K562 (cell line): ENCODE results near the gene ULK1. TPM values are rescaled to one million over a fixed set of nuclear protein-coding genes. Genes with fewer than 3 reads are reported as not detected.
"Not testable (repeated sequence)": the region's sequence is repeated elsewhere in the genome, so short reads cannot be mapped to it uniquely, and the experiment has no call there.

Experiments used
- ATAC-seq: fragments of 200-7000 bp; cut with Tn5 transposase; 3 replicates; pipeline ENCODE4 v1.9.1; 2020; ENCODE audit warnings: moderate library complexity
- BruUV-seq: library from RNA; stranded (reverse); fragments of 400-500 nt; replicated peaks from 2 replicates; lab custom pipeline; 2021; lab: Mats Ljungman, UMichigan
- CTCF ChIA-PET: fragments of 300-600 bp; formaldehyde crosslinking; extraction: SDS; loops from one replicate; lab custom pipeline; 2021; ENCODE audit warnings: low intra/inter-chr PET ratio; lab: Yijun Ruan, JAX
- POLR2A ChIA-PET: fragments of 300-600, 350-650 bp; sonication (Branson Sonifier 250); formaldehyde crosslinking; extraction: SDS; loops from one replicate; lab custom pipeline; 2021; ENCODE audit warnings: antibody characterized with exemption, inconsistent platforms; lab: Yijun Ruan, JAX
- DNase-seq, 4 experiments: peaks; one replicate each; pipeline versions ENCODE4 v3.0.0 to v3.0.0-alpha.2; 2011 to 2018; ENCODE audit warnings: low spot score in 3 of 4, mixed read lengths in 3 of 4; ENCODE audit errors: extremely low read depth in 1 of 4
- FAIRE-seq: peaks from 2 replicates; lab custom pipeline; 2011; peaks lifted over from hg19 to GRCh38; lab: Jason Lieb, UNC
- H2AFZ ChIP-seq: 2 replicates; pipeline ENCODE4 v1.6.0; 2011; ENCODE audit warnings: low read depth, low read length, control low read depth, inconsistent platforms
- H3K27ac ChIP-seq: fragments of 200-600 bp; 3 replicates; pipeline ENCODE4 v1.8.0; 2011; ENCODE audit warnings: low read depth, mild to moderate bottlenecking, control low read depth, inconsistent platforms, low read length, moderate library complexity, mixed read lengths; ENCODE audit errors: extremely low read depth
- H3K27me3 ChIP-seq, 2 experiments: fragments of 300-600 bp in 1 of 2; 2 replicates in 1 of 2; 3 replicates in 1 of 2; pipeline versions ENCODE4 v1.6.0 to v1.8.0; 2011; ENCODE audit warnings: inconsistent platforms in 2 of 2, low read length in 2 of 2, mild to moderate bottlenecking in 1 of 2, mixed read lengths in 1 of 2, moderate library complexity in 1 of 2; ENCODE audit not compliant: control insufficient read depth in 2 of 2, insufficient read depth in 2 of 2
- H3K36me3 ChIP-seq: fragments of 300-600 bp; 3 replicates; pipeline ENCODE4 v1.8.0; 2011; ENCODE audit warnings: mild to moderate bottlenecking, low read length, inconsistent platforms; ENCODE audit not compliant: control insufficient read depth, insufficient read depth
- H3K4me1 ChIP-seq, 2 experiments: fragments of 200-600 bp in 1 of 2; replicated peaks in 1 of 2; 2 replicates in 1 of 2; 3 replicates in 1 of 2; pipeline versions ENCODE4 v1.5.1 to v1.8.0; 2011; ENCODE audit warnings: inconsistent platforms in 2 of 2, low read length in 2 of 2, mild to moderate bottlenecking in 1 of 2, mixed read lengths in 1 of 2, moderate library complexity in 1 of 2; ENCODE audit not compliant: control insufficient read depth in 2 of 2, insufficient read depth in 2 of 2
- H3K4me2 ChIP-seq: 2 replicates; pipeline ENCODE4 v1.6.1; 2011; ENCODE audit warnings: low read length, control low read depth, inconsistent platforms, mixed read lengths; ENCODE audit not compliant: insufficient read depth
- H3K4me3 ChIP-seq: fragments of 200-600 bp; sonication (generic), shearing (Covaris generic); 2 replicates; pipeline ENCODE4 v1.5.1; 2016; ENCODE audit warnings: control low read depth, inconsistent platforms
- H3K79me2 ChIP-seq: fragments of 200-600 bp; 3 replicates; pipeline ENCODE4 v1.8.0; 2011; ENCODE audit warnings: low read length, inconsistent platforms; ENCODE audit not compliant: control insufficient read depth, insufficient read depth
- H3K9ac ChIP-seq, 2 experiments: 2 replicates each; pipeline versions ENCODE4 v1.6.0 to v1.6.1; 2011; ENCODE audit warnings: low read depth in 2 of 2, low read length in 2 of 2, control low read depth in 1 of 2, inconsistent platforms in 1 of 2, mild to moderate bottlenecking in 1 of 2, mixed read lengths in 1 of 2; ENCODE audit not compliant: insufficient read depth in 1 of 2
- H3K9me1 ChIP-seq: one replicate; pipeline ENCODE4 v1.6.0; 2011; ENCODE audit warnings: inconsistent platforms, mild to moderate bottlenecking, low read length, moderate library complexity; ENCODE audit not compliant: control insufficient read depth, insufficient read depth
- H3K9me3 ChIP-seq: replicated peaks from 2 replicates; pipeline ENCODE4 v1.5.1; 2011; ENCODE audit warnings: low read depth, low read length, inconsistent platforms; ENCODE audit not compliant: control insufficient read depth, insufficient read depth
- H4K20me1 ChIP-seq: replicated peaks from 2 replicates; pipeline ENCODE4 v1.6.1; 2011; ENCODE audit warnings: low read length, inconsistent platforms, mixed read lengths; ENCODE audit not compliant: control insufficient read depth, insufficient read depth
- CBFA2T2 ChIP-seq: fragments of 450-650 bp; conservative IDR thresholded peaks from 2 replicates; pipeline ENCODE4 v1.6.1; 2017; ENCODE audit warnings: mild to moderate bottlenecking
- TAL1 ChIP-seq: fragments of 450-650 bp; IDR thresholded peaks from 2 replicates; pipeline ENCODE4 v1.6.1; 2016; ENCODE audit warnings: mild to moderate bottlenecking
- WGBS: fragments of 100-300 bp; shearing (Covaris generic); methylation state at CpG from one replicate; pipeline ENCODE4 v1.1.6; 2016; ENCODE audit warnings: low coverage, mixed read lengths; ENCODE audit not compliant: insufficient coverage; ENCODE audit errors: missing lambda C conversion rate; 5-methylcytosine and 5-hydroxymethylcytosine counted together
- in situ Hi-C: fragments of 300-500 bp; cut with MboI; formaldehyde crosslinking; loops from 4 replicates; pipeline ENCODE4 v1.15.0; 2018; ENCODE audit warnings: inconsistent platforms, mixed read lengths
- intact Hi-C: fragments of 100-400 bp; cut with micrococcal nuclease; formaldehyde crosslinking; loops from 2 replicates; pipeline ENCODE4 v1.14.2; 2022
- polyA plus RNA-seq, 8 experiments: library from polyadenylated mRNA; depleted of rRNA in 4 of 8; stranded (reverse) in 5 of 8; unstranded in 3 of 8; fragments of >200 nt; fragmentation: Nextera tagmentation in 2 of 8; fragmentation: Illumina TruSeq in 1 of 8; extraction: Ambion mirVana in 2 of 8; extraction: Trizol in 1 of 8; gene quantifications; 2 replicates each; pipeline versions ENCODE4 v1.2.1 to v1.2.3, GENCODE V29; 2011 to 2014; ENCODE audit warnings: inconsistent platforms in 1 of 8, missing spikeins in 1 of 8
- total RNA-seq, 7 experiments: library from RNA; depleted of rRNA in 6 of 7; stranded (reverse); fragments of >200 nt in 6 of 7; fragmentation: Illumina TruSeq in 2 of 7; extraction: Trizol in 2 of 7; gene quantifications; 2 replicates each; pipeline versions ENCODE4 v1.2.1 to v1.2.3, GENCODE V29; 2011 to 2021; ENCODE audit warnings: low replicate concordance in 1 of 7
- TF ChIP-seq, protein P1 (sequence below), 2 experiments: IDR thresholded peaks in 1 of 2; conservative IDR thresholded peaks in 1 of 2; 2 replicates each; pipeline ENCODE4 v1.6.1; 2016; ENCODE audit warnings: low read depth in 2 of 2, mild to moderate bottlenecking in 1 of 2, missing compliant biosample characterization in 1 of 2, missing genetic modification characterization in 1 of 2, moderate library complexity in 1 of 2

The ULK1 gene
- total and polyA plus RNA-seq, 9 of the 15 experiments (the other 6 are each of a cell fraction or from before 2014, with no cell fraction given), result 0.15 to 29.4 (median 2.5) TPM

DNA sequence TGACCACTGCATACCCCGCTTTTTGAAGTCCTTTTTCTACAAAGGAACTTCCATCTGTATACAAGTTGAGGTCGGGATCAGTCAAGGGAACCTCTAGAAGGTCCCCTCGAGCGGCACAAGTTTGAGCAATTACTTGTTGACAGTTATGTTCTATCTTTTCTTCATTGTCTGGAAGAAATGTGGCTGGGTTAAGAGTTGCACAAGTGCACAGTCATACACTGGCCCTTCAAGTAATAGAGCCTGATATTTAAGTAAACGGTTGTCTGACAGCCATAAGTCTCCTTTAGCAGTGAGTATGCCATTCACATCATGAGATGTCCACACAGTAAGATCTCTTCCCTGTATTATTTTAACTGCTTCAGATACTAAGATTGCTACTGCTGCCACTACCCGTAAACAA lies 19.4 kb upstream of the ULK1 start:
- H4K20me1 ChIP-seq, H3K9ac ChIP-seq, DNase-seq, POLR2A ChIA-PET, BruUV-seq, ATAC-seq, H3K9me1 ChIP-seq, in situ Hi-C loops, H3K9me3 ChIP-seq, H3K27ac ChIP-seq, H3K4me3 ChIP-seq, intact Hi-C loops, FAIRE-seq, H3K79me2 ChIP-seq, H3K4me2 ChIP-seq, CTCF ChIA-PET, H3K36me3 ChIP-seq, H3K4me1 ChIP-seq, H3K27me3 ChIP-seq, H2AFZ ChIP-seq: not testable (repeated sequence)
- TF ChIP-seq, protein P1, sequence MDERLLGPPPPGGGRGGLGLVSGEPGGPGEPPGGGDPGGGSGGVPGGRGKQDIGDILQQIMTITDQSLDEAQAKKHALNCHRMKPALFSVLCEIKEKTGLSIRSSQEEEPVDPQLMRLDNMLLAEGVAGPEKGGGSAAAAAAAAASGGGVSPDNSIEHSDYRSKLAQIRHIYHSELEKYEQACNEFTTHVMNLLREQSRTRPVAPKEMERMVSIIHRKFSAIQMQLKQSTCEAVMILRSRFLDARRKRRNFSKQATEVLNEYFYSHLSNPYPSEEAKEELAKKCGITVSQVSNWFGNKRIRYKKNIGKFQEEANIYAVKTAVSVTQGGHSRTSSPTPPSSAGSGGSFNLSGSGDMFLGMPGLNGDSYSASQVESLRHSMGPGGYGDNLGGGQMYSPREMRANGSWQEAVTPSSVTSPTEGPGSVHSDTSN (CRISPR knock-in tag; IDR thresholded peaks at IDR 0.05; ENCODE audit: low read depth), result not testable (repeated sequence)
- TF ChIP-seq, protein P1 (tag; conservative IDR thresholded peaks at IDR 0.05; ENCODE audit: low read depth), result peak; percentile 63
- 29% methylated on average over 6 of the region's 6 CpGs for WGBS

DNA sequence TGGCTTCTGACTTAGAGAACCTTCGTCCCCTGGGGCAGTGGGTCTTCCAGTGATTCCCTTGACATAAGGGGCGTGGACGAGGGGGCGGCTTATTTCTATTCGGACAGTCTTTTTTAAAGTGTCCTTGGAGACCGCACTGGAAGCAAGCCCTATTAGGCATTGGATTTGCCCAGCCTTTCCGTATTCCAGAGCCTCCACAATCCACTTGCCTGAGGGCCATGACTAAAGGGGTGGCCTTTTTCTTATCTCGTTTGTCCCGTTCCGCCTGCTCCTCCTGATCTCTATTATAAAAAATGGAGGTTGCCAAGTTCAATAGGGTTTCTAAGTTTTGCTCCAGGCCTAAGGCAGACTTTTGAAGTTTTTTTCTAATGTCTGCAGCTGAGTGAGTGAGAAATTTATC lies 17.2 kb upstream of the ULK1 start:
- 50% methylated on average over 10 of the region's 10 CpGs for WGBS
- H3K4me2 ChIP-seq, H3K9me3 ChIP-seq, H3K79me2 ChIP-seq, H3K9ac ChIP-seq, BruUV-seq, H3K27me3 ChIP-seq, ATAC-seq, CTCF ChIA-PET, H3K36me3 ChIP-seq, FAIRE-seq, H3K4me3 ChIP-seq, H3K27ac ChIP-seq, intact Hi-C loops, H3K9me1 ChIP-seq, H4K20me1 ChIP-seq, H3K4me1 ChIP-seq, POLR2A ChIA-PET, in situ Hi-C loops: not testable (repeated sequence)
- peak in 1 of 4 experiments; percentile 10 for DNase-seq
- TF ChIP-seq TAL1 (peak; percentile 36; the same call in 1 of the 2 replicates), CBFA2T2 (0 out of 2 replicates have a peak, but pooled peaks have one; percentile 7)
- H2AFZ ChIP-seq, result peak overlapping the region; percentile 41; the same call in 1 of the 2 replicates

DNA sequence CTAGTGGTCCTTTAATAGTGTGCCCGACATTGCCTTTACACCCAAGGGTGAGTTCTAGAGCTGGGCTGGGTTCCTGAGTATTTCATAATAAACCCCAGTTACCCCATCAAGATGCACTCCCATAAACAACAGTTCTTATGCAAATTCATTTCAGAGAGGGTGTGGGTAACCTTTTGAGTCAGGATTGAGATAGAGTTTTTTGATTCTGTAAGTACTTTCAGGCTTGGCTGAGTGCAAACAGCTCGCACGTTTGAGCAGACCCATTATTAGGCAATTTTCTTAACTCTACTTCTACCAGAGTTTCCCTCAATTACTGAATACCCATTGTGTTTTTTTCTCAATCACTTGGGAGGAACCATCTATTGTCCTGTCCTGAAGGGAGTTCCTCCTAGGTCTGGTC lies 16.0 kb upstream of the ULK1 start:
- H2AFZ ChIP-seq, DNase-seq, H3K9me1 ChIP-seq, FAIRE-seq, H3K27me3 ChIP-seq, H3K4me3 ChIP-seq, H3K36me3 ChIP-seq, H3K27ac ChIP-seq, intact Hi-C loops, H3K9me3 ChIP-seq, H3K4me2 ChIP-seq, POLR2A ChIA-PET, H4K20me1 ChIP-seq, BruUV-seq, H3K9ac ChIP-seq, in situ Hi-C loops, CTCF ChIA-PET, ATAC-seq, H3K79me2 ChIP-seq: not testable (repeated sequence)
- peaks cover 6 to 15% of the 10 kb centered on the region in 2 experiments; a peak in 3 of 5 replicates for H3K4me1 ChIP-seq
- 21% methylated on average over 3 of the region's 3 CpGs for WGBS
